ENCODE data around the gene OVCA2. TPM values are rescaled to one million over a fixed set of nuclear protein-coding genes. Genes with fewer than 3 reads are reported as not detected.

Gene OVCA2
- total RNA-seq, 1 experiment from 2014 or later, result 50.2 TPM

DNA sequence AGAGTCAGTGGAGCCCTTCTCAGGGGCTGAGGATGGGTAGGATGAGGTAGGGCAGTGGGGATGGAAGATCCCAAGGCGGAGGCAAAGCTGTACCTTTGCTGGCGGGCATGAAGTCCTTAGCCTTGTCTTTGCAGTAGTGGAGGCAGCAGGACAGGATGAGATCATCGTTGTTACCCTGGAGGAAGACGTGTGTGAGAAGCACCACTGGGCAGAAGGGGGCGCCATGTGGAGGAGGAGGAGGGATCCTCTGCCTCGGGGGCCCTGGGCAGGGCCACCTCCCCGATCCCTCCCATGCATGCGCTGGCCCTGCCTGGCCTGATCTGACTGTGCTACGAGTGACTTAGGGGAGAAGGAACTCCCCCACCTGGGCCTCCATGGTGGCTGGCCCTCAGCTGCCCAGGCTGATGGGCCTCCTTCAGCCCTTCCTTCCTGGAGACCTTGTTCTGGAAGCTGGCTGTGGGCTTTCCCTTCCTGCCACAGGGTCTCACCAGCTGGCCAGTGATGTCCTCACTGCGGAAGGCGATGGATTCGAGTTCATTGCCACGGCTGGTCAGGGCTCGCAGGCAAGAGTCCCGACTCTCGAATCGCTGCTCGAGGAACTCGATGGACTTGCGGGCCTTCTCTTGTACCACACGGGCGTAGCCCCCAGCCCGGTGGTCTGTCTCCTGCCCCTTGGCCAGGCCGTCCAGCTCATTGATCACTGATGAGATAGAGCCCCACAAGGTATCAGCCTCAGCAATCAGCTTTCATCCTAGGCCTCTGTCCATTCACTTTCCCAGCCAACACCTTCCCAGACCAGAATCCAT is 23.4 kb downstream of the OVCA2 start:
- peak overlapping the region; percentile 93 for H3K27ac ChIP-seq (ENCODE audit: low read length)
- H3K4me2 ChIP-seq (ENCODE audit: low read depth, low read length, poor library complexity, severe bottlenecking), result peak overlapping the region; percentile 68
- no peaks in the 10 kb centered on the region for H3K79me2 ChIP-seq (ENCODE audit: low read length)
- peak overlapping the region; percentile 53 for H3K4me3 ChIP-seq (ENCODE audit: low read length)
- peaks cover 40% of the 10 kb centered on the region for H3K4me1 ChIP-seq (ENCODE audit: low read length)
- peak overlapping the region; percentile 72 for H3K9ac ChIP-seq (ENCODE audit: low read length)
- H4K20me1 ChIP-seq (ENCODE audit: insufficient read depth, low read depth, low read length), result peaks cover 13% of the 10 kb centered on the region; the same call in 1 of the 2 replicates
- H2AFZ ChIP-seq (ENCODE audit: low read length), result no peak overlapping the region
- DNase-seq, result peak; percentile 88
- H3K36me3 ChIP-seq (ENCODE audit: insufficient read depth, low read length), result no peaks in the 10 kb centered on the region; the same call in 1 of the 2 replicates
- H3K27me3 ChIP-seq (ENCODE audit: low read length), result no peaks in the 10 kb centered on the region
- H3K9me2 ChIP-seq (replicated peaks; ENCODE audit: insufficient read depth, low read length), result no peaks in the 10 kb centered on the region
- no peaks in the 10 kb centered on the region for H3K9me3 ChIP-seq (ENCODE audit: low read length)

DNA sequence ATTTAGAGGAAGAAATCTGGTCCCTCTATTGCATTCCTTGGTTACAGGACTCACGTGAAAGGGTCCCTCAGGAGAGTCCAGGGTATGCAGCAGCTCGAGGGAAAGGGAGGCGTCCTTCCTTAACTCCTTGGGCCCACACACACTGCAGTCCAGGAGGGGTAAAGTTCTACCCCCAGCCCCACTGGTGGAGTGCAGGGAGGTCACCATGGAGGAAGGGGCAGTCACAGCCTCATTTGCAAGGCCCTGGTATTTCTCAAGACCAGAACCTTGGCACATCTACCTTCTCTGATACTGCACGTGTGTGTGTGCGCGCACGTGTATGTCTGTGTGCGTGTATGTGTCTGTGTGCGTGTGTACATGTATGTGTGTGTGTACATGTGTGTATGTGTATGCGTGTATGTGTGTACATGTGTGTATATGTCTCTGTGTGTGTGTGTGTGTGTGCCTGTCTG is 24.2 kb downstream of the OVCA2 start:
- peak overlapping the region; percentile 72 for H3K9ac ChIP-seq (ENCODE audit: low read length)
- H3K4me1 ChIP-seq (ENCODE audit: low read length), result peaks cover 46% of the 10 kb centered on the region

GRCh38 chr17:2067048-2067561 is 25.3 kb downstream of the OVCA2 start:
- no peak overlapping the region for H3K27ac ChIP-seq (ENCODE audit: low read length)
- H3K9me3 ChIP-seq (ENCODE audit: low read length), result no peaks in the 10 kb centered on the region
- no peaks in the 10 kb centered on the region for H3K9me2 ChIP-seq (replicated peaks; ENCODE audit: insufficient read depth, low read length)
- peaks cover 7% of the 10 kb centered on the region; the same call in 1 of the 2 replicates for H4K20me1 ChIP-seq (ENCODE audit: insufficient read depth, low read depth, low read length)
- no peak overlapping the region for H3K9ac ChIP-seq (ENCODE audit: low read length)
- H3K27me3 ChIP-seq (ENCODE audit: low read length), result no peaks in the 10 kb centered on the region
- H3K4me1 ChIP-seq (ENCODE audit: low read length), result peaks cover 48% of the 10 kb centered on the region
- no peak for DNase-seq
- H2AFZ ChIP-seq (ENCODE audit: low read length), result no peak overlapping the region
- no peaks in the 10 kb centered on the region for H3K36me3 ChIP-seq (ENCODE audit: insufficient read depth, low read length)
- H3K79me2 ChIP-seq (ENCODE audit: low read length), result no peaks in the 10 kb centered on the region
- no peak overlapping the region for H3K4me3 ChIP-seq (ENCODE audit: low read length)
- no peak overlapping the region for H3K4me2 ChIP-seq (ENCODE audit: low read depth, low read length, poor library complexity, severe bottlenecking)

More for the DNA sequence above, 24.2 kb downstream of the OVCA2 start:
- Histone ChIP-seq H3K4me2 (ENCODE audit: low read depth, low read length, poor library complexity, severe bottlenecking) (peak overlapping the region; percentile 68), H4K20me1 (ENCODE audit: insufficient read depth, low read depth, low read length) (peaks cover 12% of the 10 kb centered on the region; the same call in 1 of the 2 replicates), H2AFZ (ENCODE audit: low read length) (no peak overlapping the region), H3K27ac (ENCODE audit: low read length) (peak overlapping the region; percentile 93), H3K36me3 (ENCODE audit: insufficient read depth, low read length) (no peaks in the 10 kb centered on the region; the same call in 1 of the 2 replicates), H3K27me3 (ENCODE audit: low read length) (no peaks in the 10 kb centered on the region), H3K79me2 (ENCODE audit: low read length) (no peaks in the 10 kb centered on the region), H3K4me3 (ENCODE audit: low read length) (peak overlapping the region; percentile 53; the same call in 1 of the 2 replicates), H3K9me2 (replicated peaks; ENCODE audit: insufficient read depth, low read length) (no peaks in the 10 kb centered on the region), H3K9me3 (ENCODE audit: low read length) (no peaks in the 10 kb centered on the region)
- no peak for DNase-seq

GRCh38 chr17:2067608-2068024 is 25.8 kb downstream of the OVCA2 start:
- peaks cover 46% of the 10 kb centered on the region for H3K4me1 ChIP-seq (ENCODE audit: low read length)
- H3K4me3 ChIP-seq (ENCODE audit: low read length), result no peak overlapping the region
- no peak overlapping the region for H3K27ac ChIP-seq (ENCODE audit: low read length)
- H3K9ac ChIP-seq (ENCODE audit: low read length), result no peak overlapping the region
- no peak overlapping the region for H3K4me2 ChIP-seq (ENCODE audit: low read depth, low read length, poor library complexity, severe bottlenecking)
- no peaks in the 10 kb centered on the region for H3K9me3 ChIP-seq (ENCODE audit: low read length)
- DNase-seq, result no peak
- H2AFZ ChIP-seq (ENCODE audit: low read length), result no peak overlapping the region
- no peaks in the 10 kb centered on the region for H3K27me3 ChIP-seq (ENCODE audit: low read length)
- no peaks in the 10 kb centered on the region for H3K9me2 ChIP-seq (replicated peaks; ENCODE audit: insufficient read depth, low read length)
- no peaks in the 10 kb centered on the region for H3K79me2 ChIP-seq (ENCODE audit: low read length)
- peaks cover 7% of the 10 kb centered on the region; the same call in 1 of the 2 replicates for H4K20me1 ChIP-seq (ENCODE audit: insufficient read depth, low read depth, low read length)
- no peaks in the 10 kb centered on the region for H3K36me3 ChIP-seq (ENCODE audit: insufficient read depth, low read length)

DNA sequence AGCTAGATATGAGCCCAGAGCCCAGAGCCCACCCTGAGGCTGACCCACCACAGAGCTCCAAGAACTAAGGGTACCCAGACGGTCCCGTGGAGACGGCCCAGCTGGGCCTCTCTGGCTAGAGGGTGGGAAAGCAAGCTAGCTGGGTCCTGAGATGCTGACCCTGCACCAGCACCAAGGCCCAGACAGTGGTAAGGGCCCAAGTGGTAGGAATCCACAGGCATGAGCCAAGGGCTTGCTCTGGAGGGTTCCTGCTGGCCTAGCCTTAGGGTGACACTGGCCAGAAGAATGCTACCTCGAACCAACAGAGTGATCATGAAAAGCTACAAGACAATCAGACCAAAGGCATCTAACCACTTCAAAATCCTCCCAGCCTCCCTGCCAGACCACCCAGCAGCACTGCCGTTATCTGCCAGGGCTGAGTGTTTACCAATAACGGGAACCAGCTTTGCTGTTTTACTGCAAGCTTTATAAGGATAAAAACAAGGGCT is 26.3 kb downstream of the OVCA2 start:
- Histone ChIP-seq H3K4me2 (ENCODE audit: low read depth, low read length, poor library complexity, severe bottlenecking) (no peak overlapping the region), H3K27ac (ENCODE audit: low read length) (no peak overlapping the region), H3K4me3 (ENCODE audit: low read length) (no peak overlapping the region), H3K27me3 (ENCODE audit: low read length) (no peaks in the 10 kb centered on the region), H2AFZ (ENCODE audit: low read length) (no peak overlapping the region), H4K20me1 (ENCODE audit: insufficient read depth, low read depth, low read length) (peaks cover 6% of the 10 kb centered on the region; the same call in 1 of the 2 replicates), H3K9ac (ENCODE audit: low read length) (no peak overlapping the region), H3K9me3 (ENCODE audit: low read length) (no peaks in the 10 kb centered on the region), H3K9me2 (replicated peaks; ENCODE audit: insufficient read depth, low read length) (no peaks in the 10 kb centered on the region), H3K36me3 (ENCODE audit: insufficient read depth, low read length) (no peaks in the 10 kb centered on the region), H3K4me1 (ENCODE audit: low read length) (peaks cover 41% of the 10 kb centered on the region), H3K79me2 (ENCODE audit: low read length) (no peaks in the 10 kb centered on the region)
- no peak for DNase-seq

- Histone ChIP-seq H3K4me3 (ENCODE audit: low read length) (no peak overlapping the region), H4K20me1 (ENCODE audit: insufficient read depth, low read depth, low read length) (peaks cover under 1% of the 10 kb centered on the region; the same call in 1 of the 2 replicates), H3K9ac (ENCODE audit: low read length) (no peak overlapping the region), H3K4me2 (ENCODE audit: low read depth, low read length, poor library complexity, severe bottlenecking) (no peak overlapping the region), H3K9me2 (replicated peaks; ENCODE audit: insufficient read depth, low read length) (no peaks in the 10 kb centered on the region), H3K36me3 (ENCODE audit: insufficient read depth, low read length) (no peaks in the 10 kb centered on the region), H3K9me3 (ENCODE audit: low read length) (no peaks in the 10 kb centered on the region), H3K4me1 (ENCODE audit: low read length) (peaks cover 36% of the 10 kb centered on the region), H3K79me2 (ENCODE audit: low read length) (no peaks in the 10 kb centered on the region), H2AFZ (ENCODE audit: low read length) (no peak overlapping the region), H3K27me3 (ENCODE audit: low read length) (no peaks in the 10 kb centered on the region), H3K27ac (ENCODE audit: low read length) (no peak overlapping the region)
- no peak for DNase-seq
Observed at GRCh38 chr17:2068519-2069051, 26.8 kb downstream of the OVCA2 start.

- Histone ChIP-seq H3K9me3 (ENCODE audit: low read length) (no peaks in the 10 kb centered on the region), H3K4me3 (ENCODE audit: low read length) (no peak overlapping the region), H2AFZ (ENCODE audit: low read length) (no peak overlapping the region), H3K36me3 (ENCODE audit: insufficient read depth, low read length) (no peaks in the 10 kb centered on the region), H3K4me1 (ENCODE audit: low read length) (peaks cover 23% of the 10 kb centered on the region), H3K27me3 (ENCODE audit: low read length) (no peaks in the 10 kb centered on the region), H3K9me2 (replicated peaks; ENCODE audit: insufficient read depth, low read length) (no peaks in the 10 kb centered on the region), H3K4me2 (ENCODE audit: low read depth, low read length, poor library complexity, severe bottlenecking) (no peak overlapping the region), H4K20me1 (ENCODE audit: insufficient read depth, low read depth, low read length) (no peaks in the 10 kb centered on the region), H3K79me2 (ENCODE audit: low read length) (no peaks in the 10 kb centered on the region), H3K9ac (ENCODE audit: low read length) (no peak overlapping the region), H3K27ac (ENCODE audit: low read length) (no peak overlapping the region)
- DNase-seq, result peak; percentile 58
Observed at GRCh38 chr17:2070241-2071023, 28.6 kb downstream of the OVCA2 start.
